Skeletal muscle cell (primary cell): ENCODE measurements around the gene SH2B3.
A peak's percentile ranks its signal among the peaks of the same experiment; 100 is the strongest.

Experiments used
- DNase-seq: peaks from one replicate; pipeline ENCODE4 v3.0.0-alpha.2; 2010; ENCODE audit warnings: low read depth
- H3K4me3 ChIP-seq: 2 replicates; pipeline ENCODE4 v1.5.1; 2011; ENCODE audit warnings: low read depth, mild to moderate bottlenecking, control low read depth, low read length, moderate library complexity

The SH2B3 gene

GRCh38 chr12:111438481-111438880 is 32.8 kb downstream of the SH2B3 start:
- H3K4me3 ChIP-seq, result no peak overlapping the region
- DNase-seq, result no peak

- no peak overlapping the region for H3K4me3 ChIP-seq
- DNase-seq, result no peak
Observed at GRCh38 chr12:111439657-111440151, 34.0 kb downstream of the SH2B3 start.

- no peak for DNase-seq
- H3K4me3 ChIP-seq, result no peak overlapping the region
Observed at GRCh38 chr12:111440152-111440551, 34.4 kb downstream of the SH2B3 start.

- no peak overlapping the region for H3K4me3 ChIP-seq
- DNase-seq, result no peak
Observed at GRCh38 chr12:111440631-111441030, 34.9 kb downstream of the SH2B3 start.

GRCh38 chr12:111441107-111441928 is 35.6 kb downstream of the SH2B3 start:
- DNase-seq, result no peak
- no peak overlapping the region for H3K4me3 ChIP-seq

GRCh38 chr12:111442301-111443045 is 36.8 kb downstream of the SH2B3 start:
- no peak overlapping the region for H3K4me3 ChIP-seq
- no peak for DNase-seq

- no peak overlapping the region for H3K4me3 ChIP-seq
- DNase-seq, result no peak
Observed at GRCh38 chr12:111443086-111443485, 37.4 kb downstream of the SH2B3 start.

- H3K4me3 ChIP-seq, result no peak overlapping the region
- no peak for DNase-seq
Observed at GRCh38 chr12:111443586-111443985, 37.9 kb downstream of the SH2B3 start.

- peak; percentile 42 for DNase-seq
- H3K4me3 ChIP-seq, result no peak overlapping the region
Observed at GRCh38 chr12:111444314-111444924, 38.7 kb downstream of the SH2B3 start.

- H3K4me3 ChIP-seq, result no peak overlapping the region
- DNase-seq, result no peak
Observed at GRCh38 chr12:111444925-111445725, 39.4 kb downstream of the SH2B3 start.

- DNase-seq, result no peak
- H3K4me3 ChIP-seq, result no peak overlapping the region
Observed at GRCh38 chr12:111445726-111446581, 40.2 kb downstream of the SH2B3 start.

- no peak for DNase-seq
- H3K4me3 ChIP-seq, result no peak overlapping the region
Observed at GRCh38 chr12:111446631-111447570, 41.2 kb downstream of the SH2B3 start.

GRCh38 chr12:111447571-111448265 is 42.0 kb downstream of the SH2B3 start:
- no peak for DNase-seq
- no peak overlapping the region for H3K4me3 ChIP-seq

- no peak overlapping the region for H3K4me3 ChIP-seq
- no peak for DNase-seq
Observed at GRCh38 chr12:111448266-111448830, 42.6 kb downstream of the SH2B3 start.

- H3K4me3 ChIP-seq, result no peak overlapping the region
- DNase-seq, result no peak
Observed at GRCh38 chr12:111448846-111449790, 43.4 kb downstream of the SH2B3 start.

GRCh38 chr12:111450676-111451075 is 45.0 kb downstream of the SH2B3 start:
- no peak for DNase-seq
- no peak overlapping the region for H3K4me3 ChIP-seq
